ENCODE measurements around the gene CMA1.
A peak's percentile ranks its signal among the peaks of the same experiment; 100 is the strongest.
"Not testable (repeated sequence)": the region's sequence is repeated elsewhere in the genome, so short reads cannot be mapped to it uniquely, and the experiment has no call there.

The CMA1 gene, protein sequence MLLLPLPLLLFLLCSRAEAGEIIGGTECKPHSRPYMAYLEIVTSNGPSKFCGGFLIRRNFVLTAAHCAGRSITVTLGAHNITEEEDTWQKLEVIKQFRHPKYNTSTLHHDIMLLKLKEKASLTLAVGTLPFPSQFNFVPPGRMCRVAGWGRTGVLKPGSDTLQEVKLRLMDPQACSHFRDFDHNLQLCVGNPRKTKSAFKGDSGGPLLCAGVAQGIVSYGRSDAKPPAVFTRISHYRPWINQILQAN

GRCh38 chr14:24508155-24508840 is at the start of gene CMA1:
Gene CMA1, minus strand, starts transcription at chr14:24508265. Its CDS starts 30 bp downstream, at chr14:24508235.
- DNase-seq (ENCODE audit: low read depth), result no peak

GRCh38 chr14:24556756-24557155 is 48.7 kb upstream of the CMA1 start:
- peak; percentile 6 for DNase-seq (ENCODE audit: low read depth)

GRCh38 chr14:24549064-24549463 is 41.0 kb upstream of the CMA1 start:
- DNase-seq (ENCODE audit: low read depth), result not testable (repeated sequence)

DNA sequence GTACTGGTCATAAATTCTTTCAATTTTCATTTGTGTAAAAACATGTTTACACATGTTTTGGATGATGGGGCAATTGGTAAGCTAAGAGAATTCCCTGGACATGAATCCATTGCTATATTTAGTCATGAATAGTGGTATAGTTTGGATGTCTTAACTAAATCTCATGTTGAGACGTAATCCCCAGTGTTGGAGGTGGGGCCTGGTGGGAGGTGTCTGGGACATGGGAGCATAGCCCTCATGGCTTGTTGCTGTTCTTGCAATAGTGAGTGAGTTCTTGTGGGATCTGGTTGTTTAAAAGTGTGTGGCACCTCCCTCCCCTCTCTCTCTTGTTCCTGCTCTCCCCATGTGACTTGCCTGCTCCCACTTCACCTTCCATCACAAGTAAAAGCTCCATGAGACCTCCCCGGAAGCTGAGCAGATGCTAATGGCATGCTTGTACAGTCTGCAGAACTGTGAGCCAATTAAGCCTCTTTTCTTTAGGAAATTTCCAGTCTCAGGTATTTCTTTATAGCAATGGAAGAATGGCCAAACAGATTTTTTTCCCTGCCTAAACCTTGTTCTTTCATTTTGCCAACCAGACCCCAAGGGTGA is 34.4 kb upstream of the CMA1 start:
- no peak for DNase-seq (ENCODE audit: low read depth)

DNA sequence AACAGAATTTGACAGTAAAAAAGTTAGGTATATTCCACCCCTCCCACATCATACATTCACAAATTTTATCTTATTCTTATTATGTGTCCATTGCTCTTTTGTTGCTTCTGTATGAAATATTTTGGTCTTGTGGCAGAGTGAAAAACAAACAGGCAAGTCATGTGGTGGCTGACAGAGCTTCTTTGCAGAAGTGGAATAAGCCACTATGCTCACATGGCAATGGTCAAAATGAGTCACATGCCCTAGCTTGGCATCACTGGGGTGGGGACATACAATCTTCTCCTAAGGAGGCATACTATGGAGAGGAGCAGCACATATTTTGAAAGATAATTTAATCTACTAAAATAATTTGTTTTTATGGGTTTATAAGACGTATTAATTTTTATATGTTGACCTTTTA is 27.7 kb upstream of the CMA1 start:
- DNase-seq (ENCODE audit: low read depth), result no peak

GRCh38 chr14:24534286-24534685 is 26.2 kb upstream of the CMA1 start:
- DNase-seq (ENCODE audit: low read depth), result no peak

- DNase-seq (ENCODE audit: low read depth), result not testable (repeated sequence)
Observed at GRCh38 chr14:24525877-24526620, 18.0 kb upstream of the CMA1 start.

DNA sequence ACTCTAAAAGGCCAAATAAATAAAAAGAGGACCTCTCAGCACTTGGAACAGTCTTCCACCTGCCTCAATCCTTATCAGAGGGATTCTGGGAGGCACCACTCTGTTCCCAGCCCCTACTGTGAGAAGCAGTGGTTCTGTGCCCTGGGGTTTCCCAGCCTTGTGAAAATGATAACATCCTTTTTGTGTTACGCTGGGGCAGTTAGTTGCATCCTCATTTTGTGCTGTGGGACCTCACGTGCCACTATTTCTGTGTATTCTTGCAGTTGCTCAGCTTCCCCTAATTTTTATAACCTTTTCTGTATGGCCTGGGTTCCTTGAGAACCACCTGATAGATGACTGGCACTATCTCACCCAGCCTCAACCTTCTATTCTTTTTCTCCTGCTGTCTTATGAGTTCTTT is 10.8 kb upstream of the CMA1 start:
- no peak for DNase-seq (ENCODE audit: low read depth)

GRCh38 chr14:24514209-24514608 is 6.1 kb upstream of the CMA1 start:
- DNase-seq (ENCODE audit: low read depth), result no peak

- peak; percentile 1 for DNase-seq (ENCODE audit: low read depth)
Observed at GRCh38 chr14:24513009-24513408, 4.9 kb upstream of the CMA1 start.

- DNase-seq (ENCODE audit: low read depth), result no peak
Observed at GRCh38 chr14:24506443-24506842, 1.6 kb downstream of the CMA1 start.

DNA sequence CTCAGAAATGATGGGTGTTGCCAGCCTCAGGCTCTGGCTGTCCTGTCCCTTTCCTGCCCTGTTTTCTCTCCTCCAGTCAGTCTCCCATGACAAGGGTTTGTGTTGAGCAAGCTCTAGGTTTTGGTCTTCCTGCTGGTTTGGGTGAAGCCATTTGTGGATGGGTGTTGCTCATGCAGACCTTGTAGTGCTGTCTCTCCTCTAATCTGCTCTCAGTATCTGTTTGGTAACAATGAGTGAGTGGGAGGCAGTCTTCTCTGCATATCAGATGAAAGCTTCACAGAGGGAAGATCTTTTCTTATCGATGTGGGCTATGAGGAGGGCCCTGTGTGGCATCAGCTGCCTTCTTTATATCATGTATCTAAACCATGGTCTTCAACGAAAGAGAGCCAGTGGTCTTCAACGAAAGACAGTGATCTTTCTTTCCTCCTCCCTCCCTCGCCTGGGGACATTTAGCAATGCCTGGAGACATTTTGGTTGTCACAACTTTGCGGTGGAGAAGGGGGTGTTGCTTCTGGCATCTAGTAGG is 3.6 kb downstream of the CMA1 start:
- DNase-seq (ENCODE audit: low read depth), result no peak

- DNase-seq (ENCODE audit: low read depth), result not testable (repeated sequence)
Observed at GRCh38 chr14:24491586-24492408, 16.3 kb downstream of the CMA1 start.

- no peak for DNase-seq (ENCODE audit: low read depth)
Observed at GRCh38 chr14:24483604-24484252, 24.3 kb downstream of the CMA1 start.

DNA sequence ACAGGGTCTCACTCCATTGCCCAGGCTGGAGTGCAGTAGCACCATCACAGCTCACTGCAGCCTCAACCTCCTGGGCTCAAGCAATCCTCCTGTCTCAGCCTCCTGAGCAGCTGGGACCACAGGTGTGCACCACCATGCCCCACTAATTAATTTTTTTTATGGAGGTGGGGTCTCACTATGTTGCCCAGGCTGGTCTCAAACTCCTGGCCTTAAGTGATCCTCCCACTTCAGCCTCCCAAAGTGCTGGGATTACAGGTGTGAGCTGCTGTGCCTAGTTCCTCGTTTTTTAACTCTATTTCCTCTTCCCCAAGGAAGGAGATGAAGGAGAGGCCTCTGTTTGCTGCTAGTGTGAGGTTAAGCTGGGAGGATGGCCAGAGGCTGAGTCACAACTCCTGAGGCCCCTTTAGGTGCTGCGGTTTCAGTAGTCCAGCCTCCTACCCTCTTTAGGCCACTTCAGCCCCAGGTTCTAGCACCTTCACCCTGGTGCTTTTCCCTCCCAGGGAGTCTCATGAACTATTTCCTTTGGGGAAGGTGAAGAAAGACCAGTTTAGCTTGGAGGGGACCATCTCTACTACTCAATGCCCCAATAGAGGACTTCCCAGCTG is 25.3 kb downstream of the CMA1 start:
- DNase-seq (ENCODE audit: low read depth), result peak; percentile 25

GRCh38 chr14:24481622-24482324 is 26.3 kb downstream of the CMA1 start:
- peak; percentile 28 for DNase-seq (ENCODE audit: low read depth)

DNA sequence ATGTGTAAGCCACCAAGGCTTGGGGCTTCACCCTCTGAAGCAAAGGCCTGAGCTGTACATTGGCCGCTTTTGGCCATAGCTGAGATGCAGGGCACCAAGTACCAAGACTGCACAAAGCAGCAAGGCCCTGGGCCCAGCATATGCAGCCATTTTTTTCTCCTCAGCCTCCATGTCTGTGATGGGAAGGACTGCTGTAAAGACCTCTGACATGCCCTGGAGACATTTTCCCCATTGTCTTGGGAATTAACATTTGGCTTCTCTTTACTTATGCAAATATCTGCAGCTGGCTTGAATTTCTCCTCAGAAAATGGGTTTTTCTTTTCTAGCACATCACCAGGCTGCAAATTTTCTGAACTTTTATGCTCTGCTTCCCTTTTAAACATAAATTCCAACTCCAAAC is 28.1 kb downstream of the CMA1 start:
- not testable (repeated sequence) for DNase-seq (ENCODE audit: low read depth)

GRCh38 chr14:24475261-24475660 is 32.8 kb downstream of the CMA1 start:
- no peak for DNase-seq (ENCODE audit: low read depth)

DNA sequence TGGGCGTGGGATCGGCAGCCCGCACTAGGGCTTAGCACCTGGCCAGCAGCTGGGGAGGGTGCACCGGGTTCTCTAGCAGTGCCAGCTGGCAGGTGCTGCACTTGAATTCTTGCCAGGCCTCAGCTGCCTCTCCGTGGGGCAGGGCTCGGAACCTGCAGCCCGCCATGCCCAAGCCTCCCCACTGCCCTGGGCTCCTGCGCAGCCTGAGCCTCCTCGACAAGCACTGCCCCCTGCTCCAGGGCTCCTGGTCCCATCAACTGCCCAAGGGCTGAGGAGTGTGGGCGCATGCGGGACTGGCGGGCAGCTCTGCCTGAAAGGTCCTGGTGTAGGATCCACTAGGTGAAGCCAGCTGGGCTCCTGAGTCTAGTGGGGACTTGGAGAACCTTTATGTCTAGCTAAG is 34.9 kb downstream of the CMA1 start:
- DNase-seq (ENCODE audit: low read depth), result no peak

DNA sequence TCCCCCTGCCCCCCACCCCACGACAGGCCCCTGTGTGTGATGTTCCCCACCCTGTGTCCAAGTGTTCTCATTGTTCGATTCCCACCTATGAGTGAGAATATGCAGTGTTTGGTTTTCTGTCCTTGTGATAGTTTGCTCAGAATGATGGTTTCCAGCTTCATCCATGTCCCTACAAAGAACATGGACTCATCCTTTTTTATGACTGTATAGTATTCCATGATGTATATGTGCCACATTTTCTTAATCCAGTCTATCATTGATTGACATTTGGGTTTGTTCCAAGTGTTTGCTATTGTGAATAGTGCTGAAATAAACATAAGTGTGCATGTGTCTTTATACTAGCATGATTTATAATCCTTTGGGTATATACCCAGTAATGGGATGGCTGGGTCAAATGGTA is 37.6 kb downstream of the CMA1 start:
- DNase-seq (ENCODE audit: low read depth), result not testable (repeated sequence)
